Embryonic facial prominence (tissue), 1 donor: ENCODE measurements around the gene PTPRT.
"Not testable (repeated sequence)": the region's sequence is repeated elsewhere in the genome, so short reads cannot be mapped to it uniquely, and the experiment has no call there.

Source experiments
- DNase-seq: peaks from one replicate; pipeline ENCODE4 v3.0.0-alpha.2; 2016; ENCODE audit errors: extremely low spot score

PTPRT gene

GRCh38 chr20:42295592-42295991 is 894.1 kb downstream of the PTPRT start:
- no peak for DNase-seq

GRCh38 chr20:42294976-42295375 is 894.7 kb downstream of the PTPRT start:
- DNase-seq, result no peak

DNA sequence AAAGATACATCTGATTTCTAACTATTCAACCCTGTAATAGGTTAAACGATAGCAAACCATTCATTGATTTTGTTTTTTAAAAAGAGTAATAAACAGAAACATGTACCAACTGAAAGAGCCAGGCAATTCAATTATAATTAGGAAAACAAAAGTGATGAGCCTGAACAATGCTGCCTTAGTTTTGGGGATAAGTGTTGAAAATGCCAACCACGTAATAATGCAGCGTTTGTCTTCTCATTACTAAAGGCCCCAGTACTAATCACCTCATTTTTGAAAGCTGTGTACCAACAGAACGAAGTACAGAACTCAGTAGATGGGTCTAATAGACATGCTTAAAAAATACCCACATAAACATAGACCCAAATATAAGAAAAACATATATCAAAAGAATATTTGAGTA is 907.9 kb downstream of the PTPRT start:
- no peak for DNase-seq

GRCh38 chr20:42276718-42277602 is 912.7 kb downstream of the PTPRT start:
- DNase-seq, result no peak

DNA sequence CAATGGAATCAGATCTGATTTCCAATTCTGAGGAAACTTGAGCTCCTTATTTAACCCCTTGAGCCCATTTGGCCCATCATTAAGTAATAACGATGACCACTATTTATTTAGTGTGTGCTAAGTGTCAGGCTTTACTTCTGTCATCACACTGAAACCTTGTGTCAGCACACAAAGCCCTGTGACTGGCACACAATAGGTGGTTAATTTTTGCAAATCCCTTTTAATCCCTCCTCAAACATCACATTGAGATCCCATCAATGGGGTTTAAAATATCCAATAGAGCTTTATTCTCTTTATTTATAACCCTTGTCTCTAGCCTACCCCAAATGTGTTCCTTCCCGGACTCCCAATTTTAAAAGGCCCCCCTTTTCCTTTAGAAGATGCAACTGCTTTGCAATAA is 914.7 kb downstream of the PTPRT start:
- DNase-seq, result no peak

DNA sequence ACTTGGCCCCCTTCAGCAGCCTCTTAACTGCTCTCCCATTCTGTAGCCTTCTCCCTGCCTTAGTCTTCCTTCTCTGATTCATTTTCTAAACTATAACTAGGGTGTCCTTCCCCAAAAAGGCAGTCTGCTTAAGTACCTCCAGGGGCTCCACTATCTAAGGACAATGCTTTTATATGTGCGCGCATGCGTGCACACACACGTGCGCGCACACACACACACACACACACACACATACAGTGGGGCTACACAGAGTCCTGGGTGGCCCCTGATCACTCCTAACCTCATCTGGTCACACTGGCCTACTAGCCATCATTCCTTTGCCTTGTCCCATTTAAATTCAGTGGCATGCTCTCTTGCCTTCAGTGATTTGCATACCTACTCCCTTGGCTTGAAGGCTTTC is 917.2 kb downstream of the PTPRT start:
- no peak for DNase-seq

DNA sequence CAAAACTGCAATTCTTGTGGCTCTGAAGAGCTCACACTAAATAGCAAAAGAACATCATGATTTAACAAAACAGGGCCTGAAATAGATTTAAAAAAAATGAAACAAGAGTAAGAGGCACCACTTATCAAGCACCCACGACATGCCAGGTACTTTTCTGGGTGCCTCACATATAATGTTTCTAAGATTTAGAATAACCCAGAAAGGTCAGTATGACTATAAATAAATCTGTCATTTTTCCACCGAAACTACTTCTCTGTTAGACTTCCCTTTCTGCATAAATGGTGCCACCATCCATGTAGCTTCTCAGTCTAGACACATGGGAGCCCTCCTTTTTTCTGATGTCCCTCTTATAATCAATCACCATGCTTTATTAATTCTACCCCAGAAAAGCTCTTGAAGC is 919.2 kb downstream of the PTPRT start:
- no peak for DNase-seq

DNA sequence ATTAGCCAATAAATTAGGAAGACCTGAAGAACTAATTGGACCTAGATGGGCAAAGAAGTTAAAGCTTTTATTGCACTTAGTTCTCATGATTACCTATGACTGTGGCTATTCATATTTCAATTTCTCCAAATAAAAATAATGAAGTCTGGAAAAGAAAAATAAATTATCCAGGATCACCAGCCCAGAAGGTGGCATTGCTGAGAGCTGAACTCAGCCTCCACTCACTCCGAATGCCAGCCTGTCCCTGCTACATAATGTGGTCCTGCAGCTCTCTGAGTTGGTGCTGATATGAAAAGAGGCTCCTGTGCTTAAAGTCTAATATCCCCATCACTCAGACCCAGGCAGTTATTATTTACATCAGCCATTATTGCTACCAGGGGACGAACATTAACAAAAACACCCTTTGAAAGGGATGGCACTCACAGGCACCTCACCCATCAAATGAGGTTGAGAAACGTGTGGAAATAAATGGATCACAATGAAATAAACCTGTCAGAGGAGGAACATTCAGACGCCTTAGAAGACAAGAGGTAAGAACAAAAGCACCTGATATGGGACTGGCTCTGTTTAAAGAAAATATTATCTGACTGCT is 921.8 kb downstream of the PTPRT start:
- no peak for DNase-seq

- no peak for DNase-seq
These were observed 927.9 kb downstream of the PTPRT start for GRCh38 chr20:42261766-42262270.

DNA sequence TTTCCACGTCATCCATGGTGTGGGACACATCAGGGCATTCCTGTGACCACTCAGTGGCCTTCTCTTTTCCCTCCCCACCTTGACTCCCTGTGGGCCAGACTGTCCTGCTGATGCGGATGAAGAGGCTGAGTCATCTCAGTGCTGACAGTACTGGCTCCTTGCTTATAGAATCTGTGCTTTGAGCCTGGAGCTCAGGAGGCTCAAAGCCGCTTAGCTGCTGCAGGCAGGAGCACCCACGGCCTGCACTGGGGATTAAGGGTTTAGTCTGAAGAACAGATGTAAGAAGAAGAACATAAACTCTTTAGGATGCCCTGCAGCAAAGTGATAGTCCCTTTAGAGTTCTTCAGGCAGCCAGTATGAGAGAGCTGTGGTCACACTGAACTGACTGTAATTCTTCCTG is 929.5 kb downstream of the PTPRT start:
- no peak for DNase-seq

DNA sequence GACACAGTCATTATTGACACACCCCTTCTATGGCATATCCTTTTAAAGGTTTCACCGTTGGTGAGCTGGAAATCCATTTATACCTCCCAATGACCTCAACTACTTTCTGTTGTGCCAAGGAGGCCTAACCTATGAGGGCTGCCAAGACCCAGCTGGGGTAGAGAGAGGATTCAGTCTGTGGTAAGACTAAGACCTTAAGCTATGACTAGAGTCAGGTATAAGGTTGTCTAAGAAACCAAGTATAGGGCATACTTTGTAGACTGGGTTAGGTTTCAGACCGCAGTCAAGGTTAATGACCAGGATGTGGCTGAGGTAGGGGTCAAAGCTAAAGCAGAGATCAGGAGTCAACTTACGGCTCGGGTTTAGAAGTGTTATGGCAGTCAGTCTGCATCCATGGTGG is 930.3 kb downstream of the PTPRT start:
- DNase-seq, result no peak

DNA sequence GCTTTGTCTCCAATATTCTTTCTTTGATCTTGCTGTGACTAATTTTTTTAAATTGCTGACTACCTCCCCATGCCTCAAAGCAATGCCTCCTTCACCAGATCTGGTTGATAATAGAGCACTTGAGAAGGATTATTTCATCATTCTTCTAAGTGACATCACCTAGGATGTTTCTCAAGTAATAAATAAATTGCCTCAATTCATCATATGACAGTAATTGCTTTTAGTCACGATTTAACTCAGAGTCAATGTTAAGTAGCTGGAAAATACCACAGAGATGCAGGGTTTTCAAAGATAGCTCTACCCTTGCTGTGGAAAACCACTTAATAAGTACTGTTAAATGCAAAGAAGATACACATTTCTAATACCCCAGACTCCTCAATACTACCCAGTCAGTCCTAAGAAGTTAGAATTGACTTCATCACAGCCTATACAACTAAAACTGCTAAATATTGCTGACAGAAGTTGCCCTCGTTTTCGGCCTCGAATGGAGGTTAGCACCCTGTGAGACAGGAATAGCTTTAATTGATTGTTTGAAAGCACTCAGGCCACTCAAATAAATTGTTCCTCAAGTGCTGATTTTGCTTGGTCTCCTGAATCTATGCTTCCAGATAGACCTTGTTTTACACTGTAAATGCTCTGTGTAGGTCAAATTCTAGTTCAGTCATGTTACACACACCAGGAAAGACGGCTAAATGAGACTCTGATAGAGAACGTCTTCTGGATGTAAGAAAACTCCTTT is 931.0 kb downstream of the PTPRT start:
- DNase-seq, result no peak

- DNase-seq, result no peak
These were observed 933.9 kb downstream of the PTPRT start for GRCh38 chr20:42255821-42256220.

GRCh38 chr20:42254673-42255072 is 935.0 kb downstream of the PTPRT start:
- DNase-seq, result no peak

GRCh38 chr20:42252116-42252515 is 937.6 kb downstream of the PTPRT start:
- DNase-seq, result no peak

DNA sequence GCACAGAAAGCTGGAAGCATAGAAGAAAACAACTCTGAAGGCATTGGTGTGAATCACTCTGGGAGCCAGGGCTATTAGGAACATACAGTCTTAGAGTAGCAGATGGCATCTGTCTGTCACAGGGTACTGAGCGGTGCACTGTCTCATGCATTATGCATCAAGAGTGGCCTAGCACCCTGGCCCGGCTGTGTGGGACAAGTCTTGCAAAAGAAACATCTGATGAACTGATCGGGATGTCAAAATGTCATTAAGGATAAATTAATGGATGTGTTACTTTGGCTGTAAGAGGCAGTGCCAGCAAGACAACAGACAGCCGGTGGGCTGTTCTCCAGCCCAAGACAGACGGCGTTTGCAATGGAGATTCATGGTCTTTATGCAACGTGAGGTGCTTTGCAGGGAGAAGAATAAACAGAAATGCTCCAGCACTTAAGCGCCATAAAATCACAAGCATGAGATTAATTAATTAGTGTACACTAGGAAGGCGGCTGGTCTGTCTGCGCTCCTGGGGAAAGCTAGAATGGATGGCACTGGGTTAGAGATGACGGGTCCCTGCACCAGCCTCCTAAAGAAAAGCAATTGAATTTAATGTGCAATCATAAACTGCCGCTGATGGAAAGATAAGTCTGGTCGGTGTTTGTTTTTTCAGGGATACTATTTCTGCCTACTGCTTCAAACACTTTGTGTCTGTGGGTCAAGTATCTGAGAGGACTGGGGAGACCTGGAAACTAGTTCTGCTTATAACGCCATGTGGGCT is 970.9 kb downstream of the PTPRT start:
- DNase-seq, result no peak

DNA sequence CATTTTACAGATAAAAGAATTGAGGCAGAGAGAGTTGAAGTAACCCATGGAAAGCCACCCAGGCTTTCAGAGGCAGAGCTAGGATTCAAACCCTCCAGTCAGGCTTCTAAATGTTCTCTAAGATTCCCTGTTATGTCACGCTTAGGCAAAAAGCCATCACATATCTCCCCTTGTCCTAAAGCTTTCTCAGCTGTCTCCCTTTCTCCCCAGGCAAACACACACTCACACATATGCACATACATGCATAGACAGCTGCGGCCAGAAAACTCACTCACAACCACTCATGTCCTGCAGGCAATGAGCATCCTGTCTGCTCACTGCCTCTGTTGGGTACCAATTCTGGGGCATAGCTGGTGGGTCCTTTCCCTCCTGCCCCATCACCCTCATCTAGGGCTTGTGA is 975.6 kb downstream of the PTPRT start:
- DNase-seq, result no peak

DNA sequence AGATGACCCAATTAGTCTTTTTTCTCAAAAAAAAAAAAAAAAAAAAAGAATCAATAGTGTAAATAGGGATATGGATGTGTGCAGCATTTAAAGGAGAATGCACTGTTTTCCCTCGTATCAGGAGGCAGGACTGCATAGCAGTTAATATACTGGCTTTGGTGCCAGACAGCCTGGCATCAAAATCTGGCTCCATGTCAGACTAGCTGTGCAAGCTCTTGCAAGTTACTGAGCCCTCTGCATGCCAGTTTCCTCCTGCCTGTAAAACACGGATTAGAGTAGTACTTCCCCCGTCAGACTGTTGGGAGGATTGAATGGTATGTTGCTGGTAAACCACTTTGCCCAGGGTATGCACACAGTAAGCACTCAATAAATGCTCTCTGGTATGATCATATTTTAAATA is 977.3 kb downstream of the PTPRT start:
- no peak for DNase-seq

DNA sequence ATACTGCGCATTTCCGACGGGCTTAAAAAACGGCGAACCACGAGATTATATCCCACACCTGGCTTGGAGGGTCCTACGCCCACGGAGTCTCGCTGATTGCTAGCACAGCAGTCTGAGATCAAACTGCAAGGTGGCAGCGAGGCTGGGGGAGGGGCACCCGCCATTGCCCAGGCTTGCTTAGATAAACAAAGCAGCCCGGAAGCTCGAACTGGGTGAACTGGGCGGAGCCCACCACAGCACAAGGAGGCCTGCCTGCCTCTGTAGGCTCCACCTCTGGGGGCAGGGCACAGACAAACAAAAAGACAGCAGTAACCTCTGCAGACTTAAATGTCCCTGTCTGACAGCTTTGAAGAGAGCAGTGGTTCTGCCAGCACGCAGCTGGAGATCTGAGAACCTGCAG is 983.1 kb downstream of the PTPRT start:
- not testable (repeated sequence) for DNase-seq

DNA sequence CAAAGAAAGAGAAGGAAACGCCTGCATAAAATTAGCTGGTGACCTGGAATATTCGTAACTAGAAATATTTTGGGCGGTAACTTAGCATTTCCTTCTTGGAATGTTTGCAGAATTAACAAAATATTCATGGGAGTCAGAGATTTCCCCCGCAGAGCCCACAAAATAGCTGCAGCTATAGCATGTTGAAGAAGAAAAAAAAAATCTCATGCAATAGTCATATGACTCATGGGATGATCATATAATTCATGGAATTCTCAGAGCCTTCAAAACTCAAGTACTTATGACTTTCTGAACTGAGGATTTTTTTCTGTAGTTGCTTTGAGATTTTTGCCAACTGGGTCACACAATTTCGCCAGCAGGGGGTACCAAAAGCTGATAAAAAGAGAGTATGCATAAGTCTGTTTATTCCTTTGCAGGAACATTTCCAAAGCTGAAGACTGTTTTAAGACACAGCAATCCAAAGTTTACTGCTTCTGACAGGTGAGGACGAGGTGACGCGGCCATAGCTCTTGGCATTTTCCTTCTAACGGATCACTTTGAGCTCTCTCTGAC is 985.5 kb downstream of the PTPRT start:
- peak; percentile 13 for DNase-seq

- DNase-seq, result no peak
These were observed 992.1 kb downstream of the PTPRT start for GRCh38 chr20:42197599-42197998.

DNA sequence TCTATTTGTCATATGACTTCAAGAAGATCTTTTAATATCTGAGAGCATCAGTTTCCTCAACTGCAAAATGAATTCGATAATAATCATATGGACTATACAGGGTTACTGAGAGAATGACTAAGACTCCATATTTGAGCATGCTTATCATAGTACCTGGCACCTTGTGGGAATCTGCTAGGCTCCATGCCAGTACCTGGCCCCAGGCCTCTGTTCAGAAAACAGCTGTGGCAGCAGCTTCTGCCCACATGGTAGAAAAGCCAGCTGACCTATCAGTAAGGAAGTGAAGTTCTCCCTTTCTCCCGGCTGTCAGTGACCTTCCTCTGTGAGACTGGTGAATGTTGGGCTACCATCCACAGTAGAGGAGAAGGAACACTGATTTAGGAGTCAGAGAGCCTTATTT is 996.6 kb downstream of the PTPRT start:
- no peak for DNase-seq
